22Rv1 (cell line): ENCODE measurements around the gene CDX1.
A peak's percentile ranks its signal among the peaks of the same experiment; 100 is the strongest.

Experiments used
- H3K27ac ChIP-seq: fragments of 450-650 bp; 2 replicates; pipeline ENCODE4 v1.5.1; 2017
- CTCF ChIP-seq: fragments of 450-650 bp; IDR thresholded peaks from 2 replicates; pipeline ENCODE4 v1.5.1; 2017; ENCODE audit warnings: mild to moderate bottlenecking
- ZFX ChIP-seq: fragments of 450-650 bp; IDR thresholded peaks from 2 replicates; pipeline ENCODE4 v1.6.1; 2017; ENCODE audit warnings: antibody characterized with exemption, borderline replicate concordance

CDX1 gene

GRCh38 chr5:150121448-150122157 lies 45.0 kb upstream of the CDX1 start:
- no peak overlapping the region for H3K27ac ChIP-seq
- no peak for TF ChIP-seq CTCF
- TF ChIP-seq ZFX, result no peak

GRCh38 chr5:150122158-150122510 lies 44.4 kb upstream of the CDX1 start:
- H3K27ac ChIP-seq, result no peak overlapping the region
- TF ChIP-seq CTCF (0 out of 2 replicates have a peak, but pooled peaks have one; percentile 6), ZFX (no peak)

GRCh38 chr5:150122536-150123481 lies 43.8 kb upstream of the CDX1 start:
- TF ChIP-seq ZFX (no peak), CTCF (no peak)
- H3K27ac ChIP-seq, result no peak overlapping the region

GRCh38 chr5:150123542-150123941 lies 43.0 kb upstream of the CDX1 start:
- no peak for TF ChIP-seq CTCF
- TF ChIP-seq ZFX, result no peak
- no peak overlapping the region for H3K27ac ChIP-seq

GRCh38 chr5:150124111-150124557 lies 42.4 kb upstream of the CDX1 start:
- TF ChIP-seq CTCF, result no peak
- no peak for TF ChIP-seq ZFX
- no peak overlapping the region for H3K27ac ChIP-seq

- TF ChIP-seq CTCF (no peak), ZFX (no peak)
- no peak overlapping the region for H3K27ac ChIP-seq
Measured at GRCh38 chr5:150124596-150124995, 42.0 kb upstream of the CDX1 start.

GRCh38 chr5:150125334-150125733 lies 41.2 kb upstream of the CDX1 start:
- H3K27ac ChIP-seq, result no peak overlapping the region
- TF ChIP-seq ZFX, result no peak
- no peak for TF ChIP-seq CTCF
